HepG2 (cell line): ENCODE data around the gene KRT32. TPM values are rescaled to one million over a fixed set of nuclear protein-coding genes. Genes with fewer than 3 reads are reported as not detected.

Experiments
- ATAC-seq: fragments of 200-7000 bp; cut with Tn5 transposase; 3 replicates; pipeline ENCODE4 v1.9.1; 2020; ENCODE audit warnings: mild to moderate bottlenecking, moderate library complexity
- BruUV-seq: library from RNA; stranded (reverse); fragments of 400-500 nt; replicated peaks from 2 replicates; lab custom pipeline; 2021; lab: Mats Ljungman, UMichigan
- CTCF ChIA-PET: fragments of 300-600 bp; formaldehyde crosslinking; extraction: SDS; loops from one replicate; lab custom pipeline; 2021; ENCODE audit warnings: low total read pairs, inconsistent platforms, low intra/inter-chr PET ratio; lab: Yijun Ruan, JAX
- POLR2A ChIA-PET: fragments of 350-600 bp; sonication (Branson Sonifier 250); formaldehyde crosslinking; loops from one replicate; lab custom pipeline; 2020; ENCODE audit warnings: antibody characterized with exemption, inconsistent platforms; lab: Yijun Ruan, JAX
- DNase-seq: peaks from one replicate; pipeline ENCODE4 v3.0.0-alpha.2; 2015; ENCODE audit warnings: low spot score
- FAIRE-seq: peaks from 3 replicates; lab custom pipeline; 2011; peaks lifted over from hg19 to GRCh38; lab: Jason Lieb, UNC
- H2AFZ ChIP-seq: one replicate; pipeline ENCODE4 v1.6.1; 2011; ENCODE audit warnings: low read length, inconsistent platforms
- H3K27ac ChIP-seq: fragments of 300-600 bp; 3 replicates; pipeline ENCODE4 v1.8.0; 2011; ENCODE audit warnings: mixed run types, mild to moderate bottlenecking, mixed read lengths, low read length, inconsistent platforms; ENCODE audit not compliant: insufficient read depth; ENCODE audit errors: extremely low read length
- H3K27me3 ChIP-seq, 2 experiments: fragments of 200-600 bp in 1 of 2; 2 replicates in 1 of 2; 3 replicates in 1 of 2; pipeline versions ENCODE4 v1.6.0 to v1.8.0; 2011; ENCODE audit warnings: low read length in 2 of 2, mild to moderate bottlenecking in 2 of 2, moderate library complexity in 2 of 2, inconsistent platforms in 1 of 2; ENCODE audit not compliant: insufficient read depth in 2 of 2, control insufficient read depth in 1 of 2
- H3K36me3 ChIP-seq, 2 experiments: fragments of 200-600 bp in 1 of 2; replicated peaks in 1 of 2; 2 replicates in 1 of 2; 3 replicates in 1 of 2; pipeline versions ENCODE4 v1.5.1 to v1.8.0; 2011; ENCODE audit warnings: low read length in 2 of 2, inconsistent platforms in 1 of 2; ENCODE audit not compliant: insufficient read depth in 2 of 2, control insufficient read depth in 1 of 2
- H3K4me1 ChIP-seq: 2 replicates; pipeline ENCODE4 v1.5.1; 2012; ENCODE audit warnings: low read length, inconsistent platforms; ENCODE audit not compliant: insufficient read depth
- H3K4me2 ChIP-seq: 2 replicates; pipeline ENCODE4 v1.6.0; 2011; ENCODE audit warnings: low read depth, low read length, inconsistent platforms
- H3K4me3 ChIP-seq, 3 experiments: fragments of 200-600 bp in 1 of 3; sonication (generic), shearing (Covaris generic) in 1 of 3; replicated peaks in 1 of 3; 2 replicates each; pipeline ENCODE4 v1.5.1; 2011 to 2016; ENCODE audit warnings: low read length in 3 of 3, inconsistent platforms in 2 of 3, low read depth in 2 of 3, mild to moderate bottlenecking in 2 of 3, control low read depth in 1 of 3, mixed read lengths in 1 of 3; ENCODE audit not compliant: insufficient read depth in 1 of 3
- H3K79me2 ChIP-seq: one replicate; pipeline ENCODE4 v1.6.1; 2011; ENCODE audit warnings: low read length, inconsistent platforms; ENCODE audit not compliant: insufficient read depth
- H3K9ac ChIP-seq: 2 replicates; pipeline ENCODE4 v1.6.0; 2011; ENCODE audit warnings: mild to moderate bottlenecking, low read depth, low read length, inconsistent platforms; ENCODE audit not compliant: insufficient read depth
- H3K9me3 ChIP-seq: 2 replicates; pipeline ENCODE4 v1.5.1; 2012; ENCODE audit warnings: mild to moderate bottlenecking, low read length
- H4K20me1 ChIP-seq: 2 replicates; pipeline ENCODE4 v1.6.0; 2011; ENCODE audit warnings: inconsistent platforms, mild to moderate bottlenecking, low read length, moderate library complexity; ENCODE audit not compliant: insufficient read depth
- ARNT2 ChIP-seq: sonication (generic); formaldehyde crosslinking; IDR thresholded peaks from 2 replicates; pipeline ENCODE4 v1.8.0; 2022; ENCODE audit warnings: mild to moderate bottlenecking, low read depth, missing genetic modification reagents, moderate library complexity
- ASH2L ChIP-seq: fragments of 300-600, 200-600 bp; sonication (generic); IDR thresholded peaks from 2 replicates; pipeline ENCODE4 v1.7.0; 2017; ENCODE audit warnings: low read depth, mild to moderate bottlenecking, moderate library complexity, mixed read lengths, low read length; ENCODE audit not compliant: insufficient read length
- DR1 ChIP-seq: sonication (generic); formaldehyde crosslinking; IDR thresholded peaks from 2 replicates; pipeline ENCODE4 v1.8.0; 2021; ENCODE audit warnings: mild to moderate bottlenecking, missing genetic modification reagents, inconsistent platforms
- ELF3 ChIP-seq: IDR thresholded peaks from 2 replicates; pipeline ENCODE4 v1.6.1; 2016; ENCODE audit warnings: missing genetic modification reagents, missing compliant biosample characterization
- FLYWCH1 ChIP-seq: sonication (generic); formaldehyde crosslinking; IDR thresholded peaks from 2 replicates; pipeline ENCODE4 v1.8.1; 2023; ENCODE audit warnings: mild to moderate bottlenecking, missing genetic modification reagents
- RARA ChIP-seq: IDR thresholded peaks from 2 replicates; pipeline ENCODE4 v1.6.1; 2016; ENCODE audit warnings: missing genetic modification reagents, missing compliant biosample characterization
- RCOR2 ChIP-seq: IDR thresholded peaks from 2 replicates; pipeline ENCODE4 v1.6.1; 2016; ENCODE audit warnings: missing biosample characterization, missing genetic modification reagents
- WGBS: methylation state at CpG from one replicate; pipeline ENCODE4 v1.1.6; 2017; ENCODE audit warnings: low lambda C conversion rate; 5-methylcytosine and 5-hydroxymethylcytosine counted together
- in situ Hi-C: cut with HindIII; loops from 2 replicates; pipeline ENCODE4 v1.10.0; 2017; ENCODE audit warnings: low pct_unique_long_range_greater_than_20kb; ENCODE audit not compliant: extremely low pct_ligation_motif_present
- intact Hi-C: fragments of 100-400 bp; cut with micrococcal nuclease; formaldehyde crosslinking; loops from one replicate; pipeline ENCODE4 v1.10.0; 2022; ENCODE audit not compliant: unreplicated experiment
- polyA plus RNA-seq, 8 experiments: library from polyadenylated mRNA; depleted of rRNA in 3 of 8; stranded (reverse) in 7 of 8; unstranded in 1 of 8; fragments of >200 nt; fragmentation: Illumina TruSeq in 4 of 8; extraction: Trizol in 4 of 8; gene quantifications; 2 replicates each; pipeline versions ENCODE4 v1.2.1 to v1.2.3, GENCODE V29; 2011 to 2016; ENCODE audit warnings: low read depth in 4 of 8, missing spikeins in 1 of 8, mixed read lengths in 1 of 8; ENCODE audit not compliant: insufficient read depth in 1 of 8
- total RNA-seq, 5 experiments: library from RNA; depleted of rRNA; stranded (reverse); fragments of >200 nt; fragmentation: Illumina TruSeq; extraction: Trizol; gene quantifications; 2 replicates each; pipeline ENCODE4 v1.2.3, GENCODE V29; 2016; ENCODE audit warnings: low read depth in 1 of 5

The KRT32 gene
- total and polyA plus RNA-seq, 2 of the 13 experiments (the other 11 are each of a cell fraction or from before 2014, with no cell fraction given): not detected

- TF ChIP-seq RARA (CRISPR knock-in tag) (0 out of 2 replicates have a peak, but pooled peaks have one; percentile 32), ELF3 (peak; percentile 28; the same call in 1 of the 2 replicates), DR1 (no peak), RCOR2 (CRISPR knock-in tag) (0 out of 2 replicates have a peak, but pooled peaks have one; percentile 12)
These were observed 53.2 kb downstream of the KRT32 start (continued) for GRCh38 chr17:41413982-41414381.

- no peak for TF ChIP-seq ARNT2
- TF ChIP-seq ASH2L: peak; percentile 35
- TF ChIP-seq FLYWCH1 (CRISPR knock-in tag): no peak
- peaks cover 51% of the 10 kb centered on the region for H3K4me1 ChIP-seq
- no peak overlapping the region for H3K27ac ChIP-seq
- H3K4me2 ChIP-seq: no peak overlapping the region
- no peaks in the 10 kb centered on the region for H3K9me3 ChIP-seq
- no peaks in the 10 kb centered on the region for H3K79me2 ChIP-seq
- H2AFZ ChIP-seq: no peak overlapping the region
- no peaks in the 10 kb centered on the region for H4K20me1 ChIP-seq
- ChIA-PET CTCF (no interaction called here), POLR2A (interaction anchor here (2.0 kb wide), 1 partner anchor 9 kb away, joined by 10 read pairs; no protein-coding TSS in a partner anchor)
- FAIRE-seq (no peak), DNase-seq (no peak), ATAC-seq (no peak)
- H3K9ac ChIP-seq: no peak overlapping the region
- WGBS: 47% methylated on average over 5 of the region's 5 CpGs
- intact Hi-C loops: loop anchor here (10.0 kb wide), 1 partner anchor 121 kb away; no protein-coding TSS in a partner anchor
- BruUV-seq: no TSS peak
- H3K27me3 ChIP-seq: no peaks in the 10 kb centered on the region; a peak in 1 of 5 replicates
- no peaks in the 10 kb centered on the region for H3K36me3 ChIP-seq
- in situ Hi-C loops: no loop called here
- H3K4me3 ChIP-seq: no peak overlapping the region
These were observed 53.7 kb downstream of the KRT32 start for GRCh38 chr17:41413353-41413957.
